Measurements from ENCODE around the gene LINC01488.

LINC01488 gene

DNA sequence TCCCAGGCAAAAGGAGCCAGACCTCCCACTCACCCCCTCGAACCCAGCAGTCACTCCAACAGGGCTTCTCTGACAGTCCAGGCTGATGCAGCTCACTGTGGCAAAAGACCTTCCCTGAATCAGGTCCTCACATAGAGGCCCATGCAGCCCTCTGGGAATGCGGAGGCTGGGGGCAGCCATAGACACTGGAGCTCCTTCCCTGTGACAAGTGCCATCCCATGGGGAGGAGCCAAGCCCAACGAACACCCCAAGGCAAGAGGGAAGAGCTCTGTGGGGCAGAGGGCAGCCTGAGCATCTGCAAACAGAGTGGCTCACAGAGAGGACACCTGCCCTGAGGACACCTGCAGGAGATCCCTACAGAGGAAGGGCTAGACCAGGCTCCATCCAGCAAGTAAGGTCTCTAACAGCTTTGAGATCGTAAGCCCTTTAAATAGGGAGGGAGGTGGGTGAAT is at the start of gene LINC01488:
Gene LINC01488, plus strand, starts transcription at position 271 of the 452 bp plus-strand sequence.
- no peak for DNase-seq

- no peak for DNase-seq
Observed at GRCh38 chr11:69431893-69432738, 49.3 kb upstream of the LINC01488 start.

- DNase-seq, result no peak
Observed at GRCh38 chr11:69433741-69434140, 47.7 kb upstream of the LINC01488 start.

DNA sequence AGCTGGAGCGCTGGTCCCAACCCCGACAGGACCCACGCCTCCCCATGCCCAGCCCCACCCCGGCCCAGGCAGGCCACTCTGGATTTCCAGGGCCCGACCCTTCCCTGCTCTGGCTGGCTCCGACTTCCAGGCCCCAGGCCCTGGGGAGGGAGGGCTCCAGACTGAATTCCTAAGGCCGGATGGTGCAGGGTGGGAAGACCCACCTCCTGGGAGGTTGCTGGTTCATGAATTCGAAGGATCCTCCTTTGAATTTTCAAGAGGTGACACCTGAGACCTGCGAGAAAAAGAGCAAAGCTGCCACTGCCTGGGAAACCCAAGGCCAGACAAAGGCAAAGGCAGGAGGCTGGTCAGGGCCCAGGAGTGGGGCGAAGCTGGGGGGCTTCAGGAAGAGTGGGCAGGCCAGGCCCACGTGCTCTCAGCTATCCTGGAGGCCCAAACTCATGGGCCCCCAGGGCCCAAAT is 47.0 kb upstream of the LINC01488 start:
- no peak for DNase-seq

DNA sequence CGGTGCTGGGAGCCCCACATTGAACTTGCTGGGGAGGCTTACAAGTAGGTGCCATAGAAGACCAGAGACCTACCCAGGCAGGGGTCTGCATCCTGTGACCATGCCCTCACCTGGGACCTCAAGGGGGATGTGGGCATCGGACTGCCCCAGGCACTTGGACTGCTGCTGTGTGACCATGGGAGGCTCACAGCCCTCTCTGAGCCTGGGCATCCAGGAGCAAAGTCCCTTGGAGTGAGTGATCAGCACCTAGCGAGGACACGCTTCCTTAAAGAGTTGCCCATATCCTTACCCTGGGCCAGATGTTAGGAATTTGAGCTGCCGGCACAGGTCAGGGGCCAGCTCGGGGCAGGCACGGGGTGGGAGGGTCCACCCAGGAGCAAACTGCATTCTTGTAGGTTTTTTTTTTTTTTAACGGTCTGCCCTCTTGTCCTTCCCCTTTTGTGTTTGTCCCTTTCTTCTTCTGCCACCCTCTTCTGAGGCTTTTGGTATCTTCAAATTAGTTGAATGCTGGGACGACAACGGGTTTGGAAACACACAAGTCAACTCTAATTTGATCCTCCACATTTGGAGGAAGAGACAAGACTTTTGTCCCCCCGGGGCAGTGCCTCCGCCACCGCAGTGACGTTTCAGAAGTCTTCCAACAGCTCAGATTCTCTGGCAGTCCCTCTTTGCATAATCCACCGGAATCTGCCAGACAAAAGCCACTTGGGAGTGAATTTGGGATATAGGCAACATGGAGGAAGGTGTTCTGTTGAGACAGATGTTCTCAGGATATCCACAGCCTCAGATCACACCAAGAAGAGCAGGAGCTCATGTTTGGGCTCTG is 46.1 kb upstream of the LINC01488 start:
- no peak for DNase-seq

- no peak for DNase-seq
Observed at GRCh38 chr11:69436041-69436982, 45.2 kb upstream of the LINC01488 start.

GRCh38 chr11:69437001-69437875 is 44.2 kb upstream of the LINC01488 start:
- no peak for DNase-seq

DNA sequence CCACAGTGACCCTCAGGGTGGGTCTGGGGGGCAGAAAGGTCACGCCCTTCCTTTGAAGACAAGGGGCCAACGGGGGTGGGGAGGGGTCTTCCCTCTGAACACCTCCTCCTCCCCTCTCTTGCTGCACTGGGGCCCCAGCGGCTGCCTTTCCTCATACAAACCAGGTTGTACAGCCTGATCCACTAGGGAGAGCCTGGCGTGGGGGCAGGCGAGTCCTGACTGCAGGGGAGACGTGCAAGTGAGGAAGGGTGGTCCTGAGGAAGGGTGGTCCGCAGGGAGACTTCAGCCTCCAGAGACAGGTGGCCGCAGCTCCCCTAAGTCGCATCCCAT is 43.6 kb upstream of the LINC01488 start:
- no peak for DNase-seq

GRCh38 chr11:69438286-69438920 is 43.1 kb upstream of the LINC01488 start:
- DNase-seq, result no peak

DNA sequence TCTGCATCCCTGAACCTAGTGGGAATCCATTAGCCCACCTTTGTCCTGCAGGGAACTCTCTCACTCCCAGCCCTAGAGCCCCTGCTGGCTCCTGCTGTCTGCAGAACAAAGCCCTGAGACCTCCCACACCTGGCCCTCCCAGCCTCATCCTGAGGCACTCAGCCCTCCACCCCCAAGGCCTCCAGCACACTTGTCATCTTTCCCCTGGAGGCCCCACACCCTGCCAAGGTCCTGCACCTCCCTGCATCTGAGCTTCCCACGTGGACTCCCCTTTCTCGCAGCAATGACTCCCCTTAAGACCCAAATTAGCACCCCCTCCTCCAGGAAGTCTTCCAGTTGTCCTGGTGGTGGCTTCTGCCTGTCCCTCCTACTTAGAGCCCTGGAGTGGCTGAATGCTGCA is 42.3 kb upstream of the LINC01488 start:
- no peak for DNase-seq

- no peak for DNase-seq
Observed at GRCh38 chr11:69439651-69440464, 41.6 kb upstream of the LINC01488 start.

GRCh38 chr11:69440876-69441275 is 40.6 kb upstream of the LINC01488 start:
- no peak for DNase-seq

- no peak for DNase-seq
Observed at GRCh38 chr11:69442012-69442806, 39.3 kb upstream of the LINC01488 start.

DNA sequence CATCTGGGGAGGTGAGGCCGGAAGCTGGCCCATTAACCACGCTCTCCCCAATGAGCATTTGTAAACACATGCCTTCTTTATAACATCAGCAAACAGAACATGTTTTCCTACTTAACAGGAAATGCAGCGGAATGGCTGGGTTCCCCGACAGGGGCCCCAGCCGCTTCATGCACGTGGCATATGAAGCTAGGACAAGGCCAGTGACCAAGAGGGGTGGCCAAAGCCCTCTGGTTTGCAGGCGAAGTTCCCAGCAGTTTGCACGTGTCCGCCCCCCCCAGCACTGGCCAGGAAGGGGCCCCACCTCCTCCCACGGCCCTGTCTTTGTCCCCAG is 38.7 kb upstream of the LINC01488 start:
- DNase-seq, result no peak

DNA sequence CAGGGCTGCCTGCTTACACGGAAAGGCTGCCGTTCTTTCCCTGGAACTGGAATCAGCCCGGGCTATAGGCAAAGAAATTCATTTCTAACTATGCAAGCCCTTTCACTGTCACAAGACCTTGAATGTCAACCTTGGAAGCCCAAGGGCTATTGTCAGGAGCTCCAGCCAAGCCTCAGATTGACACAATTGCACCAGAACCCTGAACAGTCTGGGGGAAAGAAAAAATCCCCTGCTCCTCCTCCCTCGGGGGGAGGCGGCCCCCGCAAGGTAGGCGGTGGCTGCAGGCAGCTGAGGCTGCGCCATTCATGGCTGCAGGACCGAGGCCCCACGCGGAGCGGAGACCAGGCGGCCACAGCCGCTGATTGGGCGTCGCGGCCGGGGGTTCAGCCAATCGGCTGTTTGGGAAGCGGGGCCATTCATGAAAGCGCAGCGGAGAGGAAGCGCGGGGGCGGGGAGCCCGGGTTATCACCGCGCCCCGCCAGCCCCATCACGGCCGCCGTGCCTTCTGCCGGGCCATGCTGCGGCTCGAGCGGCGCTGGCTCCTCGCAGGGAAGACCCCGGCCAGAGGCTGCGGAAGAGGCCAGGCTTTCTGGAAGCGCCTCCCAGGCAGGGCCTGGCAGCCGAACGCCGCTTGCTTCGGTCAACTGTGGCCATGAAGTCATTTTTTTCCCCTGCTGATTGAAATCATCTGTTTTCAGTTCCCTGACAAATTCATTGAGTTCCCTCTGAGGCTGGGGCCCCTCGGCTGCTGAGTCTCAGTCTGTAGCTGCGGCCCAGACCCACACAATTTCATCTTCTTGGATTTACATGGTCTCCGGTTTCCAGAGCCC is 38.1 kb upstream of the LINC01488 start:
- peak; percentile 69 for DNase-seq

- no peak for DNase-seq
Observed at GRCh38 chr11:69443968-69444364, 37.5 kb upstream of the LINC01488 start.

DNA sequence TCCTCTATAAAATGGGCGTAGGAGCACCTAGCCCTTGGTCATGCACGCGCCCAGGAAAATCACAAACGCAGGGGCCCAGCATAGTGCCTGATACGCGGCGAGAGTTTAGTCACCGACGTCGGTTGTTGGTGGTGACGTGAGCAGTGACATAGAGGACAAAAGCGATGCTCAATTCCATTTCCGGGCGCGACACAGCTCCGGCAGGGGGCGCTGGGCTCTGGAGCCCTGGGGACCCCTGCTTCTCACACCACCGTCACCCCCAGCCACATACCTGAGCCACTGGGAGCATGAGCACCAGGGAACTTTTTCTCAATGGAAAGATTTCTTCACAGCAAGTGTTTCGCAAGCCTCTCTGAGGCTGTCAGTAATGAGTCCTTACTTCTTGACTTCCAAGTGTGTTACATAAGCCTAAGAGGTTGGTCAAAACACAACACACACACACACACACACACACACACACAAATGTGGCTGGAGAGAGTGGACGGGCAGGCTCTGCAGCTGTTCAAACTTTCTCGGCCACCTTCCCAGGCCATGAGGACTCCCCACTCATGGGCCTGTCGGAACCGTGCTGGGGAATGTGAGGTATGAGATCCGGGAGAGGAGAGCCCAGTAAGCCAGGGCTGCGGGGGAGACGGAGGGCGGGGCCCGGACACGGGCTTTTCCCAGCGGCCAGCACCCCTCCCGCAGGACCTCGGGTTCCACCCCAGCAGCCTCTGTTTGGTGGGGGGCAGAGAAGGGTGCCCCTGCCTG is 36.9 kb upstream of the LINC01488 start:
- no peak for DNase-seq

DNA sequence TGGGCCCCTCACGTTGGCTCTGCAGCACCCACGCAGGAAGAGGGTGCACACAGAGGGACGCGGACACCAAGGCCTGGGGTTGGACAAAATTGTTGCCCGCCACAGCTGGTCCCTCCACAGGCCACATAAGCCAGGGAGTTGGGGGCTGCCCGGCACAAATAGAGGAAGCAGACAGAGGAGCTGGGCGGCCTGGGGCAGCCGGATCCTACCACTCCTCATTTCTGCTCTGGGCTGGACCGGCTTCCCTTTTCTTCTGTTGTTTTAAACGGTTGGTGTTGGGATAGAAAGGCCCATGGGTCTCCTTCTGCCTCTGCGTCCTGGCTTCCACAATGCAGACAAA is 36.4 kb upstream of the LINC01488 start:
- DNase-seq, result no peak
